IMR-90 (cell line): Measurements from ENCODE around the gene STAB1. TPM values are rescaled to one million over a fixed set of nuclear protein-coding genes. Genes with fewer than 3 reads are reported as not detected.

Experiments
- ATAC-seq: fragments of 200-7000 bp; cut with Tn5 transposase; 2 replicates; pipeline ENCODE4 v1.9.1; 2020; ENCODE audit warnings: low read depth, mild to moderate bottlenecking, moderate library complexity
- BruUV-seq: library from RNA; stranded (reverse); fragments of 400-500 nt; replicated peaks from 2 replicates; lab custom pipeline; 2021; lab: Mats Ljungman, UMichigan
- CTCF ChIA-PET: fragments of 300-600 bp; formaldehyde crosslinking; extraction: SDS; loops from one replicate; lab custom pipeline; 2021; ENCODE audit warnings: antibody characterized with exemption; lab: Yijun Ruan, JAX
- POLR2A ChIA-PET: fragments of 300-600 bp; sonication (Branson Sonifier 250); formaldehyde crosslinking; loops from one replicate; lab custom pipeline; 2022; ENCODE audit warnings: antibody characterized with exemption; ENCODE audit not compliant: unreplicated experiment; lab: Charles Lee
- DNase-seq: peaks from one replicate; pipeline ENCODE4 v3.0.0; 2013
- H2AFZ ChIP-seq: replicated peaks from 2 replicates; pipeline ENCODE3; 2013; ENCODE audit warnings: low read length, mild to moderate bottlenecking; ENCODE audit not compliant: poor library complexity
- H2AK5ac ChIP-seq: 2 replicates; pipeline ENCODE4 v1.6.1; 2013; ENCODE audit warnings: low read depth, low read length, inconsistent platforms
- H2AK9ac ChIP-seq: replicated peaks from 2 replicates; pipeline ENCODE3; 2013; ENCODE audit warnings: mild to moderate bottlenecking, low read depth, low read length, moderate library complexity; ENCODE audit not compliant: poor library complexity
- H2BK120ac ChIP-seq: 2 replicates; pipeline ENCODE4 v1.6.1; 2013; ENCODE audit warnings: low read depth, low read length, inconsistent platforms
- H2BK15ac ChIP-seq: 3 replicates; pipeline ENCODE4 v1.6.1; 2013; ENCODE audit warnings: low read depth, low read length, inconsistent platforms
- H2BK20ac ChIP-seq: 2 replicates; pipeline ENCODE4 v1.6.1; 2013; ENCODE audit warnings: low read depth, mild to moderate bottlenecking, inconsistent platforms, low read length, moderate library complexity
- H2BK5ac ChIP-seq: 2 replicates; pipeline ENCODE4 v1.6.1; 2013; ENCODE audit warnings: mild to moderate bottlenecking, low read depth, low read length, inconsistent platforms; ENCODE audit not compliant: poor library complexity, severe bottlenecking
- H3K14ac ChIP-seq: replicated peaks from 2 replicates; pipeline ENCODE4 v1.6.1; 2013; ENCODE audit warnings: low read depth, low read length, inconsistent platforms
- H3K18ac ChIP-seq: 2 replicates; pipeline ENCODE4 v1.6.1; 2013; ENCODE audit warnings: low read depth, low read length, control low read depth
- H3K23ac ChIP-seq: 2 replicates; pipeline ENCODE4 v1.6.1; 2013; ENCODE audit warnings: low read depth, low read length, inconsistent platforms
- H3K27ac ChIP-seq: 2 replicates; pipeline ENCODE4 v1.5.1; 2013; ENCODE audit warnings: mild to moderate bottlenecking, control low read depth, low read length; ENCODE audit not compliant: insufficient read depth
- H3K27me3 ChIP-seq: 2 replicates; pipeline ENCODE4 v1.6.1; 2013; ENCODE audit warnings: low read length; ENCODE audit not compliant: control insufficient read depth, insufficient read depth
- H3K36me3 ChIP-seq: 2 replicates; pipeline ENCODE4 v1.6.1; 2013; ENCODE audit warnings: low read length, mixed read lengths; ENCODE audit not compliant: control insufficient read depth, insufficient read depth
- H3K4ac ChIP-seq: 2 replicates; pipeline ENCODE4 v1.6.1; 2013; ENCODE audit warnings: low read depth, low read length, inconsistent platforms
- H3K4me1 ChIP-seq: 2 replicates; pipeline ENCODE4 v1.6.1; 2013; ENCODE audit warnings: low read length, mixed read lengths; ENCODE audit not compliant: control insufficient read depth, insufficient read depth
- H3K4me2 ChIP-seq: 2 replicates; pipeline ENCODE4 v1.6.1; 2013; ENCODE audit warnings: low read depth, mild to moderate bottlenecking, control low read depth, low read length, moderate library complexity
- H3K4me3 ChIP-seq: 2 replicates; pipeline ENCODE4 v1.5.1; 2013; ENCODE audit warnings: low read depth, mild to moderate bottlenecking, control low read depth, low read length, moderate library complexity; ENCODE audit not compliant: insufficient read depth
- H3K56ac ChIP-seq: 2 replicates; pipeline ENCODE4 v1.6.1; 2013; ENCODE audit warnings: low read length, inconsistent platforms; ENCODE audit not compliant: insufficient read depth; ENCODE audit errors: extremely low read depth
- H3K79me1 ChIP-seq, 2 experiments: 2 replicates each; pipeline ENCODE4 v1.6.1; 2013; ENCODE audit warnings: low read length in 2 of 2, inconsistent platforms in 1 of 2, low read depth in 1 of 2
- H3K9ac ChIP-seq: 2 replicates; pipeline ENCODE4 v1.6.1; 2013; ENCODE audit warnings: low read depth, low read length, control low read depth
- H3K9me1 ChIP-seq: 2 replicates; pipeline ENCODE4 v1.6.1; 2013; ENCODE audit warnings: low read length, inconsistent platforms; ENCODE audit not compliant: insufficient read depth
- H3K9me3 ChIP-seq: 2 replicates; pipeline ENCODE4 v1.6.1; 2013; ENCODE audit warnings: low read length; ENCODE audit not compliant: control insufficient read depth, insufficient read depth
- H4K20me1 ChIP-seq: 2 replicates; pipeline ENCODE4 v1.6.1; 2013; ENCODE audit warnings: low read length, inconsistent platforms; ENCODE audit not compliant: insufficient read depth
- H4K5ac ChIP-seq: 2 replicates; pipeline ENCODE4 v1.6.1; 2013; ENCODE audit warnings: mild to moderate bottlenecking, low read depth, low read length, control low read depth
- H4K8ac ChIP-seq, 2 experiments: 2 replicates each; pipeline ENCODE4 v1.6.1; 2013; ENCODE audit warnings: low read depth in 2 of 2, low read length in 2 of 2, control low read depth in 1 of 2, inconsistent platforms in 1 of 2
- H4K91ac ChIP-seq: 2 replicates; pipeline ENCODE4 v1.6.1; 2013; ENCODE audit warnings: low read depth, low read length, inconsistent platforms; ENCODE audit not compliant: insufficient read depth
- BHLHE40 ChIP-seq: fragments of 150-350 bp; IDR thresholded peaks from 2 replicates; pipeline ENCODE4 v1.6.1; 2016; ENCODE audit warnings: mild to moderate bottlenecking, low read depth, low read length
- CHD1 ChIP-seq: IDR thresholded peaks from 2 replicates; pipeline ENCODE4 v1.6.1; 2012; ENCODE audit warnings: low read depth, low read length, improper control_type of control experiment
- CTCF ChIP-seq: conservative IDR thresholded peaks from 2 replicates; pipeline ENCODE4 v1.5.1; 2012; ENCODE audit warnings: mild to moderate bottlenecking, low read depth, low read length, improper control_type of control experiment
- ELK1 ChIP-seq: fragments of 150-350 bp; IDR thresholded peaks from 2 replicates; pipeline ENCODE4 v1.6.1; 2016; ENCODE audit warnings: low read depth, mild to moderate bottlenecking, low read length, moderate library complexity, borderline replicate concordance
- FOS ChIP-seq: fragments of 150-350 bp; IDR thresholded peaks from 2 replicates; pipeline ENCODE4 v1.6.1; 2016; ENCODE audit warnings: low read depth, low read length
- MAZ ChIP-seq: IDR thresholded peaks from 2 replicates; pipeline ENCODE4 v1.6.1; 2012; ENCODE audit warnings: low read depth, mild to moderate bottlenecking, low read length, improper control_type of control experiment, moderate library complexity, borderline replicate concordance
- MXI1 ChIP-seq: IDR thresholded peaks from 2 replicates; pipeline ENCODE4 v1.6.1; 2012; ENCODE audit warnings: low read depth, mild to moderate bottlenecking, low read length, moderate library complexity, borderline replicate concordance
- NFE2L2 ChIP-seq: fragments of 150-350 bp; IDR thresholded peaks from 2 replicates; pipeline ENCODE4 v1.6.1; 2016; ENCODE audit warnings: low read depth, mild to moderate bottlenecking, low read length
- POLR2A ChIP-seq: IDR thresholded peaks from 2 replicates; pipeline ENCODE4 v1.6.1; 2012; ENCODE audit warnings: mild to moderate bottlenecking, low read depth, low read length
- RAD21 ChIP-seq: IDR thresholded peaks from 2 replicates; pipeline ENCODE4 v1.6.1; 2012; ENCODE audit warnings: low read length, improper control_type of control experiment
- RCOR1 ChIP-seq: IDR thresholded peaks from 2 replicates; pipeline ENCODE4 v1.6.1; 2012; ENCODE audit warnings: mild to moderate bottlenecking, low read length, improper control_type of control experiment; ENCODE audit not compliant: insufficient replicate concordance
- RFX5 ChIP-seq: IDR thresholded peaks from 2 replicates; pipeline ENCODE4 v1.8.0; 2012; ENCODE audit warnings: low read depth, mild to moderate bottlenecking, low read length, moderate library complexity
- SMC3 ChIP-seq: fragments of 150-350 bp; IDR thresholded peaks from 2 replicates; pipeline ENCODE4 v1.6.1; 2016; ENCODE audit warnings: low read depth, mild to moderate bottlenecking, antibody characterized with exemption, low read length, moderate library complexity
- WGBS, 2 experiments: methylation state at CpG; one replicate each; pipeline versions ENCODE4 v1.1.5 to v1.1.7; 2013; ENCODE audit warnings: missing lambda C conversion rate in 2 of 2; ENCODE audit not compliant: insufficient read length in 1 of 2; ENCODE audit errors: extremely low coverage in 2 of 2; 5-methylcytosine and 5-hydroxymethylcytosine counted together
- dilution Hi-C: fragments of 300-500 bp; cut with HindIII; formaldehyde crosslinking; loops from one replicate; pipeline ENCODE4 v1.14.3; 2018; ENCODE audit warnings: low sequenced_read_pairs; ENCODE audit not compliant: unreplicated experiment
- in situ Hi-C: fragments of 300-500 bp; cut with MboI; formaldehyde crosslinking; loops from 3 replicates; pipeline ENCODE4 v1.14.3; 2019; ENCODE audit warnings: low sequenced_read_pairs, inconsistent platforms, mixed read lengths
- intact Hi-C: fragments of 100-400 bp; cut with micrococcal nuclease; formaldehyde crosslinking; loops from 2 replicates; pipeline ENCODE4 v1.10.0; 2022
- polyA plus RNA-seq, 3 experiments: library from polyadenylated mRNA; depleted of rRNA; stranded (reverse); fragments of >200 nt; gene quantifications; 2 replicates each; pipeline ENCODE4 v1.2.3, GENCODE V29; 2012; ENCODE audit warnings: low replicate concordance in 1 of 3
- total RNA-seq: library from RNA; depleted of rRNA; stranded (reverse); fragments of >200 nt; gene quantifications from 2 replicates; pipeline ENCODE4 v1.2.3, GENCODE V29; 2012
- TF ChIP-seq, protein P1 (sequence below): fragments of 150-350 bp; IDR thresholded peaks from 2 replicates; pipeline ENCODE4 v1.6.1; 2017; ENCODE audit warnings: mild to moderate bottlenecking, antibody characterized with exemption, low read length, low read depth

Gene STAB1
- total and polyA plus RNA-seq, 2 of the 4 experiments (the other 2 are of a cell fraction), result not detected

DNA sequence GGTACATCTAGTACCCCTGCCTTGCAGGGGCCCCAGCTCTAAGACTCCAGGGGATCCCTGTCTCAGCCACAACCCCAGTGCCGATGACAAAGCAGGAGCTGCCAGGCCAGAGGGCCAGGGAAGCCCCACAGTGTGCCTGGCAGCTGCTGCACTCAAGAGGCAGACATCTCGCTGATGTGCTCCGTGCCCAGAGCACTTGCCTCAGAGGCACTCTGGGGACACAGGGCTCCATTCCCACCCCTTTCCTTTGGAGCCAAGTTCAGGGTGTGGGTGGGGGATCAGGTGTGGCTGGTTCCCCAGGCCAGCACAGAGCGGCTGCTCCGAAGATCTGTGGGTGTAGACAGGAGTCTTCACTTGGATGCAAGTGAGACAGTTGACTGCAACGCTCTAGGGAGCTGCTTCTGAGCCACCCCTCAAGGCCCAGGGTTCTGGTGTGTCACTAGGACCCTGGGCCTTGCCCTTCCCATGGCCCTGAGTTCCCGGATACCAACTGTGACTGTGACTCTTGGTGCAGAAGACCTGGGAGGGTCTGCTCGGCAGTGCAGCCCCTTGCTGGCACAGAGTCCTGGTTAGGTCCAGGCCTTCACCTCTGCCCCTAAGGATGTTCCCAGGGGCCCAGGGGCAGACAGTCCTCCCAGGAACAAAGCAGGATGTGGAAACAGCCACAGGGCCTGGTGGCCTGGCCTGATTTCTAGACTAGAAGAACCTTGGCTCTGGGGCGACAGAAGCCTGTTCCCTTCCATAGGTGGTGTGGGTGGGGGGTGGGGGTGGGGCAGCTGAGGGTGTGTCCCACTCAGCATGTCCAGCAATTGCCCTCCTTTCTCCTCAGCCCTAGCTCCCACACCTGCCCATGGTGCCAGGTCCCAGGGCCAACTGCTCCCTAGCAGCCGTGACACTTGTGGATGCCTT, 36.0 kb downstream of the STAB1 start:
- Histone ChIP-seq H3K4me1 (peaks cover 29% of the 10 kb centered on the region), H3K4me2 (peak overlapping the region; percentile 95; the same call in 1 of the 2 replicates), H2AK9ac (peak overlapping the region; percentile 68), H3K9ac (no peak overlapping the region), H3K14ac (0 out of 2 replicates have a peak overlapping the region, but pooled peaks have one; percentile 90), H2BK20ac (no peak overlapping the region), H2BK120ac (no peak overlapping the region), H2AK5ac (peak overlapping the region; percentile 70; the same call in 1 of the 2 replicates), H3K36me3 (peaks cover 28% of the 10 kb centered on the region), H3K9me1 (peaks cover 20% of the 10 kb centered on the region), H4K20me1 (peaks cover 46% of the 10 kb centered on the region), H2BK15ac (no peak overlapping the region), H3K27ac (no peak overlapping the region), H4K91ac (no peak overlapping the region; the same call in 1 of the 2 replicates), H2BK5ac (no peak overlapping the region), H3K9me3 (no peaks in the 10 kb centered on the region), H3K79me1 (peaks cover 19 to 88% of the 10 kb centered on the region in 2 experiments), H3K4me3 (no peak overlapping the region), H4K8ac (no peak overlapping the region), H3K27me3 (no peaks in the 10 kb centered on the region), H3K4ac (peak overlapping the region; percentile 69), H3K18ac (no peak overlapping the region), H3K23ac (peak overlapping the region; percentile 29; the same call in 1 of the 2 replicates), H2AFZ (no peak overlapping the region), H3K56ac (no peak overlapping the region), H4K5ac (no peak overlapping the region)
- dilution Hi-C loops, result no loop called here
- WGBS, 2 experiments, result 71% methylated on average over 4 of the region's 10 CpGs; no CpG with 5 or more reads in 1 of the 2 experiments
- ATAC-seq (no peak), DNase-seq (no peak)
- no TSS peak for BruUV-seq
- ChIA-PET POLR2A (no interaction called here), CTCF (no interaction called here)
- intact Hi-C loops, result no loop called here
- in situ Hi-C loops, result no loop called here
- TF ChIP-seq MXI1 (no peak), RFX5 (no peak), POLR2A (no peak), MAZ (no peak), CHD1 (no peak), SMC3 (no peak), BHLHE40 (no peak), ELK1 (no peak), RCOR1 (no peak), NFE2L2 (no peak), CTCF (no peak), RAD21 (no peak), FOS (no peak)
- TF ChIP-seq, protein P1, sequence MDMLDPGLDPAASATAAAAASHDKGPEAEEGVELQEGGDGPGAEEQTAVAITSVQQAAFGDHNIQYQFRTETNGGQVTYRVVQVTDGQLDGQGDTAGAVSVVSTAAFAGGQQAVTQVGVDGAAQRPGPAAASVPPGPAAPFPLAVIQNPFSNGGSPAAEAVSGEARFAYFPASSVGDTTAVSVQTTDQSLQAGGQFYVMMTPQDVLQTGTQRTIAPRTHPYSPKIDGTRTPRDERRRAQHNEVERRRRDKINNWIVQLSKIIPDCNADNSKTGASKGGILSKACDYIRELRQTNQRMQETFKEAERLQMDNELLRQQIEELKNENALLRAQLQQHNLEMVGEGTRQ, result no peak
